B cell (primary cell): ENCODE measurements around the gene TFE3. TPM values are rescaled to one million over a fixed set of nuclear protein-coding genes. Genes with fewer than 3 reads are reported as not detected.
A peak's percentile ranks its signal among the peaks of the same experiment; 100 is the strongest.

Experiments used
- ATAC-seq: fragments of 200-7000 bp; cut with Tn5 transposase; one replicate; pipeline ENCODE4 v1.10.0; 2021; ENCODE audit warnings: low read depth, mild to moderate bottlenecking, moderate number of reproducible peaks, moderate library complexity
- CTCF ChIA-PET: fragments of 350-600 bp; sonication (Branson Sonifier 250); formaldehyde crosslinking; loops from one replicate; lab custom pipeline; 2021; ENCODE audit warnings: antibody characterized with exemption, inconsistent platforms; lab: Charles Lee
- POLR2A ChIA-PET: fragments of 350-600 bp; sonication (Branson Sonifier 250); formaldehyde crosslinking; loops from one replicate; lab custom pipeline; 2021; ENCODE audit warnings: antibody characterized with exemption; lab: Charles Lee
- DNase-seq: peaks from one replicate; pipeline ENCODE4 v3.0.0; 2013
- H2AFZ ChIP-seq: 2 replicates; pipeline ENCODE4 v1.6.1; 2012; ENCODE audit warnings: mild to moderate bottlenecking, low read depth, low read length; ENCODE audit not compliant: insufficient read depth, poor library complexity, severe bottlenecking
- H3K27ac ChIP-seq, 2 donors: 1 replicate in 1 of 2; 2 replicates in 1 of 2; pipeline ENCODE4 v1.5.1; 2012 to 2013; ENCODE audit warnings: low read length in 2 of 2, mild to moderate bottlenecking in 2 of 2, moderate library complexity in 1 of 2
- H3K27me3 ChIP-seq, 4 experiments: fragments of 200-600 bp in 1 of 4; sonication (generic) in 1 of 4; replicated peaks in 1 of 4; 1 replicate in 2 of 4; 2 replicates in 2 of 4; pipeline versions ENCODE4 v1.6.1 to v1.7.0; 2013 to 2016; ENCODE audit warnings: low read length in 3 of 4, mild to moderate bottlenecking in 2 of 4, mixed read lengths in 1 of 4, moderate library complexity in 1 of 4; ENCODE audit not compliant: insufficient read depth in 4 of 4, control insufficient read depth in 3 of 4; ENCODE audit errors: control extremely low read depth in 1 of 4
- H3K36me3 ChIP-seq, 2 experiments: replicated peaks in 1 of 2; 1 replicate in 1 of 2; 2 replicates in 1 of 2; pipeline versions ENCODE4 v1.6.1 to v1.7.1; 2013; ENCODE audit warnings: low read length in 1 of 2; ENCODE audit not compliant: insufficient read depth in 2 of 2, control insufficient read depth in 1 of 2; ENCODE audit errors: control extremely low read depth in 1 of 2, extremely low read depth in 1 of 2
- H3K4me1 ChIP-seq, 2 donors: fragments of 200-600 bp in 1 of 2; sonication (generic) in 1 of 2; 1 replicate in 1 of 2; 2 replicates in 1 of 2; pipeline versions ENCODE4 v1.5.1 to v1.6.1; 2013 to 2017; ENCODE audit warnings: low read length in 2 of 2; ENCODE audit not compliant: control insufficient read depth in 2 of 2, insufficient read depth in 2 of 2
- H3K4me2 ChIP-seq: replicated peaks from 2 replicates; pipeline ENCODE3; 2012; ENCODE audit warnings: mild to moderate bottlenecking, low read depth, low read length; ENCODE audit not compliant: poor library complexity, severe bottlenecking
- H3K4me3 ChIP-seq, 5 experiments: fragments of 200-600 bp in 1 of 5; sonication (generic) in 1 of 5; 1 replicate in 3 of 5; 2 replicates in 2 of 5; pipeline versions ENCODE4 v1.5.1 to v1.7.0; 2011 to 2016; ENCODE audit warnings: low read length in 4 of 5, mild to moderate bottlenecking in 4 of 5, low read depth in 2 of 5, control low read depth in 1 of 5, moderate library complexity in 1 of 5; ENCODE audit not compliant: insufficient read depth in 1 of 5; ENCODE audit errors: control extremely low read depth in 1 of 5, extremely low read depth in 1 of 5
- H3K79me2 ChIP-seq: fragments of 200-600 bp; sonication (generic); one replicate; pipeline ENCODE4 v1.6.0; 2016; ENCODE audit warnings: low read length; ENCODE audit not compliant: control insufficient read depth, insufficient read depth
- H3K9ac ChIP-seq: fragments of 200-600 bp; sonication (generic); 2 replicates; pipeline ENCODE4 v1.6.1; 2017; ENCODE audit warnings: mild to moderate bottlenecking, low read length, moderate library complexity
- H3K9me3 ChIP-seq, 3 donors: one replicate each; pipeline versions ENCODE4 v1.6.1 to v1.7.1; 2013; ENCODE audit warnings: low read length in 2 of 3; ENCODE audit not compliant: control insufficient read depth in 2 of 3, insufficient read depth in 1 of 3; ENCODE audit errors: control extremely low read depth in 1 of 3
- H4K20me1 ChIP-seq: 2 replicates; pipeline ENCODE4 v1.6.0; 2012; ENCODE audit warnings: mild to moderate bottlenecking, low read length; ENCODE audit not compliant: insufficient read depth, control insufficient read depth, poor library complexity, severe bottlenecking
- H3K27ac Mint-ChIP-seq: one replicate; pipeline ENCODE4 v1.8.0; 2021; ENCODE audit warnings: mixed read lengths
- H3K27me3 Mint-ChIP-seq: one replicate; pipeline ENCODE4 v1.8.0; 2021; ENCODE audit warnings: mixed read lengths
- H3K4me1 Mint-ChIP-seq: one replicate; pipeline ENCODE4 v1.8.0; 2021; ENCODE audit warnings: mixed read lengths
- H3K4me3 Mint-ChIP-seq: one replicate; pipeline ENCODE4 v1.8.0; 2021; ENCODE audit warnings: mixed read lengths
- H3K9me3 Mint-ChIP-seq: one replicate; pipeline ENCODE4 v1.8.0; 2022; ENCODE audit warnings: mixed read lengths; ENCODE audit not compliant: insufficient read depth
- EZH2 ChIP-seq: IDR thresholded peaks from 2 replicates; pipeline ENCODE4 v1.6.1; 2012; ENCODE audit warnings: borderline replicate concordance, low read depth, mild to moderate bottlenecking, moderate library complexity, low read length; ENCODE audit not compliant: insufficient read depth, poor library complexity, severe bottlenecking
- WGBS: methylation state at CpG from one replicate; pipeline ENCODE4 v1.1.5; 2013; ENCODE audit warnings: missing lambda C conversion rate; ENCODE audit not compliant: insufficient coverage; 5-methylcytosine and 5-hydroxymethylcytosine counted together
- intact Hi-C: fragments of 100-400 bp; cut with micrococcal nuclease; formaldehyde crosslinking; loops from one replicate; pipeline ENCODE4 v1.10.0; 2022
- polyA plus RNA-seq: library from polyadenylated mRNA; depleted of rRNA; stranded (reverse); fragments of >200 nt; gene quantifications from 2 replicates; pipeline ENCODE4 v1.2.3, GENCODE V29; 2012
- total RNA-seq, 2 donors: library from RNA; stranded (reverse); fragments of 120-200 nt in 1 of 2; gene quantifications; 1 replicate in 1 of 2; 2 replicates in 1 of 2; pipeline versions ENCODE4 v1.2.3 to v1.2.4, GENCODE V29; 2013 to 2022
- TF ChIP-seq, protein P1 (sequence below): fragments of 200-600 bp; IDR thresholded peaks from one replicate; pipeline ENCODE4 v1.8.0; 2022; ENCODE audit warnings: antibody characterized with exemption, mild to moderate bottlenecking

Gene TFE3
- total and polyA plus RNA-seq, 2 donors (not counting 1 experiment from before 2014, with no cell fraction given), result 21.0 to 38.9 TPM

DNA sequence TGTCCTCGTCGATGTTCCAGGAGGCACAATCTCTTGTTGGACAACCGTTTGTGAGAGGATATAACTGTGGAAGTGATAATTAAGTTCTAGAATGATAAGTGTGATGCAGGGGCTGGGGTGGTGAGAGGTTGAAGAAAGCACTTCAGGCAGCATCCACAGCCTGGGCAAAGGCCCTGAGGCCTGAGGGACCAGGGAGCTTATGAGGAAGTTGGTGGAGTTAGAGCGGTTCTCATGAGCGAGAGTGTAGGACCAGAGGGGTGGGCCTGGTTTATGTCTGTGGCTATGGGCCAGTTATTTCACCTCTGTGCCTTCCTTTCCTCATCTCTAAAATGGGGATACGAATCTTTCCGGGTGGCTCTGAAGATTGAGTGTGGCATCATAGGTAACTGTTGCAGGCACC lies 18.3 kb upstream of the TFE3 start:
- Histone ChIP-seq H3K79me2 (no peaks in the 10 kb centered on the region), H2AFZ (no peak overlapping the region), H3K27ac (no peak overlapping the region), H4K20me1 (no peaks in the 10 kb centered on the region), H3K9ac (no peak overlapping the region), H3K9me3 (no peaks in the 10 kb centered on the region), H3K36me3 (peaks cover 0 to 4% of the 10 kb centered on the region in 2 experiments), H3K4me1 (no peaks in the 10 kb centered on the region), H3K27me3 (no peaks in the 10 kb centered on the region), H3K4me2 (no peak overlapping the region), H3K4me3 (no peak overlapping the region)
- Mint-ChIP-seq H3K4me3 (no peak overlapping the region), H3K4me1 (no peaks in the 10 kb centered on the region), H3K27ac (no peak overlapping the region), H3K9me3 (no peaks in the 10 kb centered on the region), H3K27me3 (no peaks in the 10 kb centered on the region)
- no peak for ATAC-seq
- no peak for DNase-seq
- CTCF ChIA-PET, result no interaction called here
- intact Hi-C loops, result no loop called here
- TF ChIP-seq, protein P1, sequence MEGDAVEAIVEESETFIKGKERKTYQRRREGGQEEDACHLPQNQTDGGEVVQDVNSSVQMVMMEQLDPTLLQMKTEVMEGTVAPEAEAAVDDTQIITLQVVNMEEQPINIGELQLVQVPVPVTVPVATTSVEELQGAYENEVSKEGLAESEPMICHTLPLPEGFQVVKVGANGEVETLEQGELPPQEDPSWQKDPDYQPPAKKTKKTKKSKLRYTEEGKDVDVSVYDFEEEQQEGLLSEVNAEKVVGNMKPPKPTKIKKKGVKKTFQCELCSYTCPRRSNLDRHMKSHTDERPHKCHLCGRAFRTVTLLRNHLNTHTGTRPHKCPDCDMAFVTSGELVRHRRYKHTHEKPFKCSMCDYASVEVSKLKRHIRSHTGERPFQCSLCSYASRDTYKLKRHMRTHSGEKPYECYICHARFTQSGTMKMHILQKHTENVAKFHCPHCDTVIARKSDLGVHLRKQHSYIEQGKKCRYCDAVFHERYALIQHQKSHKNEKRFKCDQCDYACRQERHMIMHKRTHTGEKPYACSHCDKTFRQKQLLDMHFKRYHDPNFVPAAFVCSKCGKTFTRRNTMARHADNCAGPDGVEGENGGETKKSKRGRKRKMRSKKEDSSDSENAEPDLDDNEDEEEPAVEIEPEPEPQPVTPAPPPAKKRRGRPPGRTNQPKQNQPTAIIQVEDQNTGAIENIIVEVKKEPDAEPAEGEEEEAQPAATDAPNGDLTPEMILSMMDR, result no peak
- TF ChIP-seq EZH2, result no peak
- POLR2A ChIA-PET, result no interaction called here
- 100% methylated on average over 2 of the region's 7 CpGs for WGBS

DNA sequence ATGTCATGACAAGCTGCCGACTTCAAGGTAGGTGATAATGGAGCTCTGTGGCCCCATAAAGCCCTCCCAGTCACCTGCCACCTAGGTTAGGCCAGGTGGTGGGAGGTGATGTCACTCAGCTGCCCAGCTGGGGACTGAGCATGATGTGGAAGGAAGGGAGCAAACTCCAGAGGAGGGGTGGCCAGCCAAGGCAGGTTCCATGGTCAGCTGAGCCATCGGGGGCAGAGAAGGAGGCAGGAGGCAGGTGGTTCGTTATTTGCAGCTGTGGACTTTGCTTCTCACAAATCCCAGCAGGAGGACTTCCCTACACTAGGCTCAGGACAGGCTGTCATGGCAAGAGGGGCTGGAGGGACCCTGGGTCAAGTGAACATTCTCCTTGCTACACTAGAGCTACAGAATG lies 17.8 kb upstream of the TFE3 start:
- H3K9me3 Mint-ChIP-seq, result no peaks in the 10 kb centered on the region
- ChIA-PET POLR2A (no interaction called here), CTCF (no interaction called here)
- no peaks in the 10 kb centered on the region for H4K20me1 ChIP-seq
- H3K36me3 ChIP-seq, result peaks cover 0 to 4% of the 10 kb centered on the region in 2 experiments
- H3K4me3 ChIP-seq, result no peak overlapping the region
- H3K9ac ChIP-seq, result no peak overlapping the region
- H3K4me1 Mint-ChIP-seq, result no peaks in the 10 kb centered on the region
- H3K27me3 ChIP-seq, result no peaks in the 10 kb centered on the region
- H3K27ac Mint-ChIP-seq, result peak overlapping the region; percentile 20
- no peaks in the 10 kb centered on the region for H3K79me2 ChIP-seq
- no peak overlapping the region for H3K27ac ChIP-seq
- 100% methylated on average over 1 of the region's 3 CpGs for WGBS
- DNase-seq, result no peak
- ATAC-seq, result no peak
- no peaks in the 10 kb centered on the region for H3K4me1 ChIP-seq
- no peak overlapping the region for H2AFZ ChIP-seq
- TF ChIP-seq, protein P1, result no peak
- TF ChIP-seq EZH2, result no peak
- H3K4me2 ChIP-seq, result no peak overlapping the region
- no peak overlapping the region for H3K4me3 Mint-ChIP-seq
- no peaks in the 10 kb centered on the region for H3K9me3 ChIP-seq
- intact Hi-C loops, result no loop called here
- no peaks in the 10 kb centered on the region for H3K27me3 Mint-ChIP-seq
